GM10266 (cell line): ENCODE results near the gene SORCS2.

Source experiments
- DNase-seq: peaks from one replicate; pipeline ENCODE4 v3.0.0; 2012; ENCODE audit errors: extremely low spot score
- CTCF ChIP-seq: IDR thresholded peaks from 2 replicates; pipeline ENCODE4 v1.5.1; 2012; ENCODE audit warnings: mild to moderate bottlenecking, low read depth; ENCODE audit not compliant: control insufficient read depth, insufficient read depth; ENCODE audit errors: missing control alignments

The SORCS2 gene

GRCh38 chr4:7542781-7543180 is 350.4 kb downstream of the SORCS2 start:
- no peak for DNase-seq
- TF ChIP-seq CTCF = no peak

- TF ChIP-seq CTCF = no peak
- no peak for DNase-seq
Observed at GRCh38 chr4:7546152-7546808, 353.9 kb downstream of the SORCS2 start.

GRCh38 chr4:7546809-7547367 is 354.6 kb downstream of the SORCS2 start:
- TF ChIP-seq CTCF = no peak
- no peak for DNase-seq

- no peak for TF ChIP-seq CTCF
Observed at GRCh38 chr4:7547368-7548040, 355.2 kb downstream of the SORCS2 start.

GRCh38 chr4:7549866-7550265 is 357.5 kb downstream of the SORCS2 start:
- no peak for DNase-seq
- TF ChIP-seq CTCF = no peak

More at GRCh38 chr4:7547368-7548040, 355.2 kb downstream of the SORCS2 start:
- DNase-seq = no peak

- no peak for DNase-seq
- no peak for TF ChIP-seq CTCF
Observed at GRCh38 chr4:7552466-7552865, 360.1 kb downstream of the SORCS2 start.

GRCh38 chr4:7553280-7553679 is 360.9 kb downstream of the SORCS2 start:
- no peak for TF ChIP-seq CTCF
- no peak for DNase-seq
